RPMI8226 (cell line): ENCODE data around the gene ZBTB46.

Experiments used
- DNase-seq: peaks from one replicate; pipeline ENCODE4 v3.0.0-alpha.2; 2015

The ZBTB46 gene

DNA sequence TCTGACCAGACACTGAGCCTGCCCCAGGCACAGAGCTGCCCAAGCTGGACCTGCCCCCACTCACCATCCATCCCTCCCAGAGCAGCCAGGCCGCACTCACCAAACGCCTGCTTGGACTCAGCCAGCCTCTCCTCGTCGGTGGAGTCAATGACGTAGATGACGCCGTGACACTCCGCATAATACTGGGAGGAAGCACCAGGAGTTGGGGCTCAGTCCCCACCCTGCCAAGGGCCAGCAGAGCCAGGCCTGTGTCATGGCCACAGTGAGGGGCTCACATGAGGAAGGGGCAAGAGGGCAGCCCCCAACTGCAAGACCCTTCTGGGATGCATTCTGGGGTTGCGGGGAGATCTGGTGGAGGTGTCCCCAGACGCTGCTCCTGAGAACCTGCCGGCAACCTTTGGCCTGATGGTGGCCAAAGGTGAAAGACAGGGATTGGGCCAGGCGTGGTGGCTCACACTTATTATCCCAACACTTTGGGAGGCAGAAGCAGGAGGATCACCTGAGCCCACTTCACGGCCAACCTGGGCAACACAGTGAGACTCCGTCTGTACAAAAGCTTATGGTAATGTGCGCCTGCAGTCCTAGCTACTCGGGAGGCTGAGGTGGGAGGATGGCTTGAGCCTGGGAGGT is 128.9 kb downstream of the ZBTB46 start:
- no peak for DNase-seq

DNA sequence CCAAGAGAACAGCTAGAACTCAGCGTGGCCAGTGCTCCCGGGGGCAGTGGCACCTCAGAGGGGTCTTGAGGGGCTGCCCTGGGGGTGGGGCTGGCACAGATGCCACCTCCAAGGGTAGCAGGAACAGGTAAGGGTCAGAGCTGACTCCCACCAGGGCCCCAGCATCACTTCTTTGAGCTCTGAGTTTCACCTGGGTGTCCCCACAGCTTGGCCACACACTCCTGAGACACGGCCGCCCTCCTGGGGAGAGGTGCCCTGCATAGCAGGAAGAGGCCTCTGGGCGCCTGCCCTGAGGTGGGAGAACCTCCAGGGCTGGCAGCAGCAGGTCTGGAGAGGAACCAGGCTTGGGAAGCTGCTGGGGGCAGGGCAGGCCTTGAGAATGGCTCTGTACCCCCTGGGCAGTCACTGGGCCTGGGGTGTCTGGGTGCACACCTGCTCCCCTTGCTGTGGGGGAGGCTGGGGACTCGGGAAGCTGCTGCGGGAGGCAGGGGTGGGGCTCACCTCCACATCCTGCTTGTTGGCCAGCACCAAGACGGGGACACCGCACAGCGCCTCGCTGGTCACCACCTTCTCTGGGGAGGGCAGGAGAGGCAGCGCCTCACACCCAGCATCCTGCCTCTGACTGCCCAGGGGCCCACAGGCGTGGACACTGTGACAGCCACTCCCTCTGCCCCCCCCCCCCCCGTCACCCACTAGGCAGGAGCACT is 129.6 kb downstream of the ZBTB46 start:
- no peak for DNase-seq

DNA sequence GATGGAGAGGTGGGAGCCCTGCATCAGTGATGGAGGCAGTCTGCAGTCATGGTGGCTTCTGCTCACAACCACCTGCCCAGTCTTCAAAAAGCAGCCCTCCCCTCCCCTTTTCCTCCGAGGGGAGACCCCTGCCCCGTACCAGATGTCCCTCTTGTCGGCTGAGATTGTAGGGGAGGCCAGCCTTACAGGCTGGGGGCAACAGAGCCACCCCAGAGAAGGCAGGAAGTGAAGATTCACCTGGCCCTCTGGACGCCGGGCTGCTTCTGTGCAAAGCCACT is 130.1 kb downstream of the ZBTB46 start:
- DNase-seq = no peak

DNA sequence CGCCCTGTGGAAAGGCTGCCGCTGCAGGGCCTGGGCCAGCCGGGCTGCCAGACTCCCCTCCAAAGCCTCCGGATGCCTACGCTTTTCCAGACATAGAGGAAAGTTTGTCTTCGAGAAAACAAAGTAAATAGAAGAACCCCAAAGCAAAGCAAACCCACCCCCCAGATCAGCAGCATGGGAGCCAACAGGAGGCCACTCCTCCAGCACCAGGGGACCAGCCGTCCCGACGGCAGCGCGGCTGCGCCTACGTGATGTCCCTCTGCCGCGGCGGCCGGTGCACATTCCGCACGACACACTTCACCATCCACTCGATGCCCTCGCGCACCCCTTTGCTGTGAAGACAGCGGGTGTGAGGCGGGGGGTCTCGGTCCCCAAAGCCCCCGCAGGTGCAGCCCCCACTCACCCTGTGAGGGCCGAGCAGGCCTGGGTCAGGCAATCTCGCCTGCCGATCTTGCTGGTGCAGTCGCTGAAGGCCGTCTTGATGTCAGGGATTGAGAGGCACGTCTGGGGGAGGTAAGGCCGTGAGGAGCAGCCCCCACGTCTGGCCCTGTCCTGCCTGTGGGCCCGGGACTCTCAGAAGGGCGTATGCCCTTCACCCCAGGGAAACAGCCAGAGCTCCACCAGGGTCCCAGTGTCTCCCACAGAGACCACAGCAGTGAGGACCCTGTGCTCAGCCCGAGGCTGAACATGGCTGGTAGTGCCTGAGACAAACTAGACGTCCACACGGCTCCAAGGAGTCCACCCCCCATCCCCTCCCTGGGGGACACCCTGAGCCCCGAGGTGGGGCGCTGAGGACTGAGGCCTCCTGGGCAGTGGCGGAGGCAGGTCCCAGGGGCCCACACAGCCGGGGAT is 130.6 kb downstream of the ZBTB46 start:
- DNase-seq = no peak

DNA sequence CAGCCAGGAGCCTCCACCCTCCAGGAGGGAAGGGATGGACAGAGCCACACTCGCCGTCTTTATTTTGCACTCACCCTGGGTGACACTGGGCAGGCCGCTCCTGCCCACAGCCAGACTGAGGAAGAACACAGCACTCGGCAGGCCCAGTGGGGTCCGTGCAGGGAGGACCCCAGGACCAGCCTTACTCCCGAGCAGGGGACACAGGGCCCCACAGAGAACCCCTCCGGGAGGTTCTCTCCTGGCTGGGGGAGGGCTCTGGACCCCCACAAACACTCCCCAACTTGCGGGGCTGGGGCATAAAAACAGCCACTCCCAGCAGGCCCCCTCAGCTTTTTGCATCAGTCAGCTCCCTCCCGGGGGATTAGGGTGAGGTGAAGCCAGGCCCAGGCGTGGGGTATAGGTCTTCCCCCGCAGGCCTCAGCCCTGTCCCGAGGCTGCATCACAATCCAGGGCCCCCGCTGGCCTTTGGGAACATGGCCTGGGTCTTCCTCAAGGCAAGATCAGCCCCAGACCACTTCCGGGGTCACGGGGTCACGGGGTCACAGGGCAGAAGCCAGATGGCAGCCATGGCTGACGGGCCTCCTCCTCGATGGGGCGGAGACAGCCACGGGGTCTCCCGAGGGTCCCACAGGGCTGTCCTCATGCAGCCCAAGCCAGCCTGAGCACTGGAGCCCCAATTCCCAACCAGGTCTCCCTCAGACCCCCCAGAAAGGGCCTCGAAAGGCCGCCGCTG is 131.4 kb downstream of the ZBTB46 start:
- no peak for DNase-seq

DNA sequence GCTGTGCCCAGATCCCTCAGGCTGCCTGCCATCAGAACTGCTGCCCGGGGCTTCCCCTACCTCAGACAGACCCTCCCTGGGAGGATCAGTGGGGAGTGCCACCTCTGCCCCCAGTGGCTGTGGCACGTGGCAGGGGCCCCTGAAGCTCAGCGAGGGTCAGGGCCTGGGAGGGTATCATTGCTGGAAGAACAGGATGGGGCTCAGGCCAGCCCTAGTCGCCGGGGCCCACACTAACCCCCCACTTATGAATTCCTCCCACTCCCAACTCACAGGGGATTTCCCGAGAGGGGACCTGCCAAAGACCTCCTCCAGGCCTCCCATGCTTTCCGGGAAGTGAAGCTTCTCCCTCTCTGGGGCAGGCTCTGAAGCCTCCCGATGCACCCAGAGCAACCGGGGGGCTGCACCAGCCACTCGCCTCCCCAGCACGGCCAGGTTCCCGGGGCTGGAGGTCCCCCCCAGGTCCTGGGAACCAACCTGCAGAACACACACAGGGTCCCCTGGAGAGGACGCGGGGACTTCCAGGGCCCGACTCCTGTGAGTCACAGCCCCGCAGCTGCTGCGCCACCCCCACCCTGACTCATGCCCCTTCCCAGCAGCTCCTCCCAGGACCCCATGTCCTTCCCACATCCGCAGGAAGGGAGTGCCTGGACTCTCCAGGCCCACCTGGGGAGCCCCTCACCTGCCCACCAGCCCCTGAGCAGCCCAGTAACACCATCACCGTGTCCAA is 132.2 kb downstream of the ZBTB46 start:
- DNase-seq = no peak

DNA sequence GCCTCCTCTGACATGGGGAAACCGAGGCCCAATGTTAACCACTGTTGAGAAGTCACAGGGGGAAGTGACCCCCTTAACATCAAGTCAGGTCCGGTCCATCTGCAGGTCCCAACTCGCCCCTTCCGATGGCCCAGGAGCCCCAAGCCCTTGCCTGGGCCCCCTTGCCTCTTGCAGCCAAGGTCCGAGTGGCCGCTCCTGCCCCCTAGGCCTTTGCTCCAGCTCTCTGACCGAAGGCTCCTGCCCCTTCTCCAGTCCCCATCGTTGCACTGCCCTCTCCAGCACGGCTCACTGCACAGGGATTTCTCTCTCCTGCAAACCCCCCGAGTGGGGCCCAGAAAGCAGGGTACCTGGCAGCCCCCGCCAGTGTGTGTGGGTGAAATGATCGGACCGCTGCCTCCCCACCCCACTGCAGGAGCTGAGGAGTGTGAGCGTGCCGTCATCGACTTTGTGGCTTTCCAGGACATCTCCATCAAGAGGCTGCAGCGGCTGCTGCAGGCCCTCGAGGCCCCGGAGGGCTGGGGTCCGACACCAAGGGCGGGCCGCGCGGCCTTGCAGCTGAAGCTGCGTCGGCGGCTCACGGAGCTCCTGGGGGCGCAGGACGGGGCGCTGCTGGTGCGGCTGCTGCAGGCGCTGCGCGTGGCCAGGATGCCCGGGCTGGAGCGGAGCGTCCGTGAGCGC is 133.1 kb downstream of the ZBTB46 start:
- DNase-seq = no peak

DNA sequence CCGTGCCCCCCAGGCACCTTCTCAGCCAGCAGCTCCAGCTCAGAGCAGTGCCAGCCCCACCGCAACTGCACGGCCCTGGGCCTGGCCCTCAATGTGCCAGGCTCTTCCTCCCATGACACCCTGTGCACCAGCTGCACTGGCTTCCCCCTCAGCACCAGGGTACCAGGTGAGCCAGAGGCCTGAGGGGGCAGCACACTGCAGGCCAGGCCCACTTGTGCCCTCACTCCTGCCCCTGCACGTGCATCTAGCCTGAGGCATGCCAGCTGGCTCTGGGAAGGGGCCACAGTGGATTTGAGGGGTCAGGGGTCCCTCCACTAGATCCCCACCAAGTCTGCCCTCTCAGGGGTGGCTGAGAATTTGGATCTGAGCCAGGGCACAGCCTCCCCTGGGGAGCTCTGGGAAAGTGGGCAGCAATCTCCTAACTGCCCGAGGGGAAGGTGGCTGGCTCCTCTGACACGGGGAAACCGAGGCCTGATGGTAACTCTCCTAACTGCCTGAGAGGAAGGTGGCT is 133.7 kb downstream of the ZBTB46 start:
- no peak for DNase-seq

DNA sequence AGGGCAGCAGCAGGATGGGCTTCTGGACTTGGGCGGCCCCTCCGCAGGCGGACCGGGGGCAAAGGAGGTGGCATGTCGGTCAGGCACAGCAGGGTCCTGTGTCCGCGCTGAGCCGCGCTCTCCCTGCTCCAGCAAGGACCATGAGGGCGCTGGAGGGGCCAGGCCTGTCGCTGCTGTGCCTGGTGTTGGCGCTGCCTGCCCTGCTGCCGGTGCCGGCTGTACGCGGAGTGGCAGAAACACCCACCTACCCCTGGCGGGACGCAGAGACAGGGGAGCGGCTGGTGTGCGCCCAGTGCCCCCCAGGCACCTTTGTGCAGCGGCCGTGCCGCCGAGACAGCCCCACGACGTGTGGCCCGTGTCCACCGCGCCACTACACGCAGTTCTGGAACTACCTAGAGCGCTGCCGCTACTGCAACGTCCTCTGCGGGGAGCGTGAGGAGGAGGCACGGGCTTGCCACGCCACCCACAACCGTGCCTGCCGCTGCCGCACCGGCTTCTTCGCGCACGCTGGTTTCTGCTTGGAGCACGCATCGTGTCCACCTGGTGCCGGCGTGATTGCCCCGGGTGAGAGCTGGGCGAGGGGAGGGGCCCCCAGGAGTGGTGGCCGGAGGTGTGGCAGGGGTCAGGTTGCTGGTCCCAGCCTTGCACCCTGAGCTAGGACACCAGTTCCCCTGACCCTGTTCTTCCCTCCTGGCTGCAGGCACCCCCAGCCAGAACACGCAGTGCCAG is 134.3 kb downstream of the ZBTB46 start, which contains the start of gene TNFRSF6B:
TSS of gene TNFRSF6B (plus strand) at position 25 of the 729 bp plus-strand sequence. CDS start at position 141, 116 bp downstream.
- no peak for DNase-seq

DNA sequence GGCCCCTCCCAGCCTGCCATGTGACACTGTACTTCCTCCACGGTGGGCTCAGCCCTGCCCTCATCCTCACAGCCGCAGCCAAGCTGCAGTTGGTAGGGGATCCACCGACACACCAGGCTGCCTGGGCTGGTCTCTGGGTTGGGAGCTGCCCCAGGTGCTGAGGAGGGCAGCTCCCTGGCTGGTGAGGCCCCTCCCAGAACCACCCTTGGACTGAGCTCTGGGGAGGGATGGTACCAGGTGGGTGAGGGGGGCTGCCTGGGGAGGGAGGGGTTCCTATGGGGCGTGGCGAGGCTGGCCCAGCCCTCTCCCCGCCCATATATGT is 134.8 kb downstream of the ZBTB46 start:
- DNase-seq = no peak

DNA sequence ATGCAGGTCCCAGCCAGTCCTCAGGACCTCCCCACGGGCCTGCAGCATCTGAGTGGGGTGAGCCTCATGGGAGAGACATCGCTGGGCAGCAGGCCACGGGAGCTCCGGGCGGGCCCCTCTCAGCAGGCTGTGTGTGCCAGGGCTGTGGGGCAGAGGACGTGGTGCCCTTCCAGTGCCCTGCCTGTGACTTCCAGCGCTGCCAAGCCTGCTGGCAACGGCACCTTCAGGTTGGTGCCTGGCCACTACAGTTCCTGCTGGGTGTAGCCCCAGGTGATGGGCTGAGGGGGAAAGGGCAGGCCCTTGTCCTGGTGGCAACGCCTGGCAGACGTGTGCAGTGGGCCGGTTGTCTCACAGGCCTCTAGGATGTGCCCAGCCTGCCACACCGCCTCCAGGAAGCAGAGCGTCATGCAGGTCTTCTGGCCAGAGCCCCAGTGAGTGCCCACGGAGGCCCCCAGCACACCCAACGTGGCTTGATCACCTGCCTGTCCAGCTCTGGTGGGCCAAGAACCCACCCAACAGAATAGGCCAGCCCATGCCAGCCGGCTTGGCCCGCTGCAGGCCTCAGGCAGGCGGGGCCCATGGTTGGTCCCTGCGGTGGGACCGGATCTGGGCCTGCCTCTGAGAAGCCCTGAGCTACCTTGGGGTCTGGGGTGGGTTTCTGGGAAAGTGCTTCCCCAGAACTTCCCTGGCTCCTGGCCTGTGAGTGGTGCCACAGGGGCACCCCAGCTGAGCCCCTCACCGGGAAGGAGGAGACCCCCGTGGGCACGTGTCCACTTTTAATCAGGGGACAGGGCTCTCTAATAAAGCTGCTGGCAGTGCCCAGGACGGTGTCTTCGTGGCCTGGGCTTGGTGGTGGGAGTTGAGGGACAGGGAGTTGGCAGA is 135.4 kb downstream of the ZBTB46 start:
- no peak for DNase-seq

DNA sequence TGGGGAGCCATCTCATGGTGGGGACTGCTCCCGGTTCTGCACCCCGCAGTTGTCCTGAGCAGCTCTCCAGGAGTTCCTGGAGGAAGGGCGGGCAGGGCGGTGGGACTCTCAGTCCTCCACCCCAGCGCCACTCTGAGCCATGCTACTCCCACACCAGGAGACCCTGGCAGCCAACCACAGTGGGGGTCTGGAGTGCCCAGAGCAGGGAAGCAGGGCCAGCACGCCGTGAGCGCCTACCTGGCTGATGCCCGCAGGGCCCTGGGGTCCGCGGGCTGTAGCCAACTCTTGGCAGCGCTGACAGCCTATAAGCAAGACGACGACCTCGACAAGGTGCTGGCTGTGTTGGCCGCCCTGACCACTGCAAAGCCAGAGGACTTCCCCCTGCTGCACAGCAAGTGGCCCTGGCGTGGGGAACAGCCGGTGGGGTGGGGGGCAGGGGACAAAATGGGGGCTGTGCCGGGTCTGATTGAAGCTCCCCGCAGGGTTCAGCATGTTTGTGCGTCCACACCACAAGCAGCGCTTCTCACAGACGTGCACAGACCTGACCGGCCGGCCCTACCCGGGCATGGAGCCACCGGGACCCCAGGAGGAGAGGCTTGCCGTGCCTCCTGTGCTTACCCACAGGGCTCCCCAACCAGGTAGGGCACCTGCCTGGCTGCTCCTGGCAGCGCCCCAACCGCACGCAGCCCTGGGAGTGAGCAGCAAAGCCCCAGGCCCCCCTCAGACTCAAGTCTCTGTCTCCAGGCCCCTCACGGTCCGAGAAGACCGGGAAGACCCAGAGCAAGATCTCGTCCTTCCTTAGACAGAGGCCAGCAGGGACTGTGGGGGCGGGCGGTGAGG is 136.3 kb downstream of the ZBTB46 start:
- no peak for DNase-seq

DNA sequence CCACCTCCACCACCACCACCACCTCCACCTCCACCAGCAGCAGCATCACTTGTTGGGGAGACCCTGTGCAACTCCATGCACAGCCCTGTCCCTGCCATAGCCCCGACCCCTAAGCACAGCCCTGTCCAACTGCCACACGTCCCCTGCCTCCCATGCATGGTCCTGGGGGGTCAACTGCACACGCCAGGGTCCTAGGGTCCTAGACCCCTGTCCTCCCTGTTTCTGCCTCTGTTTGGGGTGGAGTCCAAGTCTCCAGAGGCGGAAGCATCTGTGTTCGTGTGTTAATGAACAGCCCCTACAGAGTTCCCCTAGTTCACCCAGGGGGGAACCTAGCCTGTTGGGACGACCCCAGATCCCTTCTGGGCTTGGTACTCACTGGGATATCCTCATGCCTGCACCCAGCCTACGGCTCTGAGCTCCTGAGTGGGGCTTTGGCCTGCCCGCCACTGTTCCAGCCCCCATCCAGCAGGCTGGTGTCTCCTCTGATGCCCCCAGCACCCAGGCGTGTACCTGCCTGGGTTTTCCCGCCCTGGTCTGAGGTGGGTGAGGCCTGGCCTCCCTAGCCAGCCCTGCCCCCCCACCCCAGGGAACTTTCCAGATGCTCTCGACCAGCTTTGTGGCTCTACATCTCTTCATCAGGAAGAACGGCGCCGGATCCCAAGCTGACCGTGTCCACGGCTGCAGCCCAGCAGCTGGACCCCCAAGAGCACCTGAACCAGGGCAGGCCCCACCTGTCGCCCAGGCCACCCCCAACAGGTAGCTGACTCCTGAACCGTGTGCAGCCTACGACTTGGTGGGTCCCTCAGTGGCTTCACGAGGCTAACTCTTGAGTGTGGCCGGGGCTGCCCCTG is 137.1 kb downstream of the ZBTB46 start:
- DNase-seq = no peak
